SU-DHL-6 (cell line): ENCODE measurements around the gene C13orf46.

Experiments used
- H2AFZ ChIP-seq: fragments of 200-600 bp; sonication (generic); 2 replicates; pipeline ENCODE4 v1.6.1; 2014; ENCODE audit warnings: low read depth, mild to moderate bottlenecking, moderate library complexity, mixed read lengths, antibody characterized with exemption, low read length; ENCODE audit not compliant: severe bottlenecking
- H3F3A ChIP-seq: fragments of 200-600 bp; shearing (Covaris generic); 2 replicates; pipeline ENCODE4 v1.6.0; 2016; ENCODE audit warnings: antibody characterized with exemption, mild to moderate bottlenecking; ENCODE audit not compliant: insufficient read depth
- H3K27ac ChIP-seq: fragments of 200-600 bp; sonication (generic); 2 replicates; pipeline ENCODE4 v1.5.1; 2016; ENCODE audit warnings: low read depth, mild to moderate bottlenecking, low read length, moderate library complexity, mixed read lengths
- H3K27me3 ChIP-seq: fragments of 200-600 bp; sonication (generic), shearing (Covaris generic); 2 replicates; pipeline ENCODE4 v1.6.0; 2014; ENCODE audit warnings: mild to moderate bottlenecking, low read length
- H3K36me3 ChIP-seq: fragments of 200-600 bp; sonication (generic); 2 replicates; pipeline ENCODE4 v1.6.1; 2014; ENCODE audit warnings: mild to moderate bottlenecking, low read length, mixed read lengths
- H3K4me2 ChIP-seq: fragments of 300-600, 200-600 bp; shearing (Covaris generic), sonication (generic); 2 replicates; pipeline ENCODE4 v1.6.0; 2014; ENCODE audit warnings: low read length, low read depth, mild to moderate bottlenecking; ENCODE audit not compliant: poor library complexity, severe bottlenecking
- H3K4me3 ChIP-seq: fragments of 200-600 bp; sonication (generic); 2 replicates; pipeline ENCODE4 v1.5.1; 2014; ENCODE audit warnings: antibody characterized with exemption, low read length, mild to moderate bottlenecking, mixed read lengths; ENCODE audit not compliant: insufficient read depth, poor library complexity, severe bottlenecking
- H3K79me2 ChIP-seq: fragments of 200-600 bp; sonication (generic); 2 replicates; pipeline ENCODE4 v1.6.1; 2014; ENCODE audit warnings: mild to moderate bottlenecking, low read length, moderate library complexity; ENCODE audit not compliant: insufficient read depth
- H3K9ac ChIP-seq: fragments of 200-600 bp; sonication (generic); 2 replicates; pipeline ENCODE4 v1.7.0; 2014; ENCODE audit warnings: mild to moderate bottlenecking, low read length
- H3K9me2 ChIP-seq: fragments of 200-600 bp; sonication (generic); replicated peaks from 2 replicates; pipeline ENCODE4 v1.6.1; 2014; ENCODE audit warnings: low read length; ENCODE audit not compliant: insufficient read depth
- H3K9me3 ChIP-seq: fragments of 200-600 bp; sonication (generic); 2 replicates; pipeline ENCODE4 v1.6.1; 2014; ENCODE audit warnings: low read length, mixed read lengths; ENCODE audit not compliant: insufficient read depth
- H4K20me1 ChIP-seq: fragments of 200-600 bp; sonication (generic); 2 replicates; pipeline ENCODE4 v1.6.1; 2014; ENCODE audit warnings: low read depth, mild to moderate bottlenecking, antibody characterized with exemption, low read length, moderate library complexity, mixed read lengths
- CTCF ChIP-seq: fragments of 200-600 bp; sonication (generic); IDR thresholded peaks from one replicate; pipeline ENCODE4 v1.5.1; 2017; ENCODE audit warnings: antibody characterized with exemption, mild to moderate bottlenecking, low read length, moderate library complexity; ENCODE audit not compliant: insufficient read depth, poor library complexity, severe bottlenecking
- EZH2phosphoT487 ChIP-seq: fragments of 200-600 bp; sonication (generic), shearing (Covaris generic); conservative IDR thresholded peaks from 2 replicates; pipeline ENCODE4 v1.6.1; 2018; ENCODE audit warnings: mild to moderate bottlenecking, antibody characterized with exemption, low read length, moderate library complexity, mixed read lengths

C13orf46 gene

DNA sequence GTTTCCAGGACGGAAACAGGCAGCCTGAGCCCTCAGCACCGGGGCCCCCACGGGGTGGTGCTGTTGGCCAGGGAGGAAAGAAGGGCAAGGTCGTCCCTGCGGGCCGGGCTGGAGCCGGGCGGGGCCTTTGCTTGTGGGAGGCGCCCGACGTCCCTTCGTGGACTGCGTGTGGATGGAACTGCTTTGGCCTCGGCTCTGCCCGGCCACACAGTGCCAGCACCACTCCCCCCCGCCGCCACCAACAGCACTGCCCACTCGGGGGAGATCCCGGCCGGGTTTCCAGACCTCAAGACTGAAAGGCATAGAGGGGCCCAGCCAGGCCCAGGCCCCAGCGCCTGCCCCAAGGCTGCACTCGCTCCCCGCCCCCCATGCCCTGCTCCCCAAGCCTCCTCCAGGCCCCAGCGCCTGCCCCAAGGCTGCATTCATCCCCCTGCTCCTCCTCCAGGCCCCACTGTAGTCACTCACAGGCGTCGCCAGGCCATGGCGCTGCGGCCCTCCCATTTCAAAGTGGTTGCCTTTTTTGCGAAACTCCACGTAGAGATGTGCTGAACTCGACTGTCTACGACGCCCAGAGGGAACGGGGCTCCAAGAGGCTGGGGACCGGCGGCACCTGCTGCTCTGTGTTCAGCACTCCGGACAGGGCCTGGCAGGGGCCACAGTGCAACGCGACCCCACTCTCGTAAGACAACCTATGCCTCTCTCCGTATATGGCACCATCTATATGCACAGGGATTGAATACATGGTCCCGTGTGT lies 22.5 kb downstream of the C13orf46 start:
- no peaks in the 10 kb centered on the region for H4K20me1 ChIP-seq
- no peaks in the 10 kb centered on the region for H3K36me3 ChIP-seq
- H3K4me3 ChIP-seq: no peak overlapping the region
- TF ChIP-seq EZH2phosphoT487: no peak
- peak; percentile 36 for TF ChIP-seq CTCF
- no peaks in the 10 kb centered on the region for H3K9me3 ChIP-seq
- H3K27ac ChIP-seq: no peak overlapping the region
- no peaks in the 10 kb centered on the region for H3K27me3 ChIP-seq
- H2AFZ ChIP-seq: no peak overlapping the region
- no peaks in the 10 kb centered on the region for H3K79me2 ChIP-seq
- no peaks in the 10 kb centered on the region for H3F3A ChIP-seq
- no peaks in the 10 kb centered on the region for H3K9me2 ChIP-seq
- H3K9ac ChIP-seq: no peak overlapping the region
- no peak overlapping the region for H3K4me2 ChIP-seq

DNA sequence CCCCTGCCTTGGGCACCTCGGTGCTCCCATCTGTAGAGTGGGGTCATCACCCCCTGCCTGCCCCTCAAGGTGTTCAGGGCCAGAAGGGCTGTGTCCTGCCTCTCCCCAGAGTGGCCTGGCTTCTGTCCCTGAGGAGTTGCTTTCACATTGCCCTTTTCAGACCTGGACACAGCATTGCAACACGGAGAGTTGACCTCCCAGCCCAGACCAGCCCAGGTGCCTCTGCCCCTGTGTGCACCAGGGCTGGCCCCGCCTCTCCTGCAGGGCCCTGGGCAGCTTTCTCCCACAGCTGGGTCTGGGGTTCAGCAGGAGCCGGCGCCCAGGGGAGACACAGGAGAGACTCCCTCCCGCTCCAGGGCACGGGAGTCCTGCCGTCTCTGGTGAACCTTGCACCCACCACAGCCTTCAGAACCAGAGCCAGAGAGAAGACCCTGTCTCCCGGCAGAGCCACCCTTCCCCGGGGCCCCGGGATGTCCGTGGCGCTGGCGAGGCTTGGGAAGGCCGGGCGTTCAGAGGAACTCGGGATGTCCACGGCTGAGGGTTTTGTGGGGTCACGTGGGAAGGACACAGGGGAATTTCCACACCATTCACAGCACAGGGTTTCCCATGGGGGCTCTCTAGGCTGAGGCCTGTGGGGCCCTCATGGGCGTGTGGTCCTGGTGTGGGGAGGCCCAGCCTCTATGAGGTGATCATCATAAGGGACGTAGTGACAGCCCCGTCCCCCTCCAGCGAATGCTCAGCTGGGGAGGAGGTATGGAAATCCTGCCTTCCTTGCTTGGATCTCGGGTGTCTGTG lies 23.2 kb downstream of the C13orf46 start:
- H3K9ac ChIP-seq: no peak overlapping the region

GRCh38 chr13:113949546-113949945 lies 24.3 kb downstream of the C13orf46 start:
- Histone ChIP-seq H3K4me3 (no peak overlapping the region), H3K27me3 (no peaks in the 10 kb centered on the region), H3K9me2 (no peaks in the 10 kb centered on the region), H2AFZ (no peak overlapping the region), H3K27ac (no peak overlapping the region), H3K4me2 (no peak overlapping the region), H3F3A (no peaks in the 10 kb centered on the region), H3K36me3 (no peaks in the 10 kb centered on the region), H3K9ac (no peak overlapping the region), H4K20me1 (no peaks in the 10 kb centered on the region), H3K9me3 (no peaks in the 10 kb centered on the region), H3K79me2 (no peaks in the 10 kb centered on the region)
- TF ChIP-seq EZH2phosphoT487: no peak
- no peak for TF ChIP-seq CTCF

More for the DNA sequence above, 23.2 kb downstream of the C13orf46 start:
- Histone ChIP-seq H3K36me3 (no peaks in the 10 kb centered on the region), H3K27ac (no peak overlapping the region), H2AFZ (no peak overlapping the region), H3K4me3 (no peak overlapping the region), H3K9me3 (no peaks in the 10 kb centered on the region), H3K27me3 (no peaks in the 10 kb centered on the region), H3F3A (no peaks in the 10 kb centered on the region), H3K4me2 (no peak overlapping the region), H4K20me1 (no peaks in the 10 kb centered on the region), H3K9me2 (no peaks in the 10 kb centered on the region), H3K79me2 (no peaks in the 10 kb centered on the region)
- TF ChIP-seq EZH2phosphoT487: no peak
- no peak for TF ChIP-seq CTCF
